Measurements from ENCODE around the gene TRUB2. TPM values are rescaled to one million over a fixed set of nuclear protein-coding genes. Genes with fewer than 3 reads are reported as not detected.
A peak's percentile ranks its signal among the peaks of the same experiment; 100 is the strongest.

The TRUB2 gene
- total RNA-seq, 1 experiment from 2014 or later, result 34.1 TPM

DNA sequence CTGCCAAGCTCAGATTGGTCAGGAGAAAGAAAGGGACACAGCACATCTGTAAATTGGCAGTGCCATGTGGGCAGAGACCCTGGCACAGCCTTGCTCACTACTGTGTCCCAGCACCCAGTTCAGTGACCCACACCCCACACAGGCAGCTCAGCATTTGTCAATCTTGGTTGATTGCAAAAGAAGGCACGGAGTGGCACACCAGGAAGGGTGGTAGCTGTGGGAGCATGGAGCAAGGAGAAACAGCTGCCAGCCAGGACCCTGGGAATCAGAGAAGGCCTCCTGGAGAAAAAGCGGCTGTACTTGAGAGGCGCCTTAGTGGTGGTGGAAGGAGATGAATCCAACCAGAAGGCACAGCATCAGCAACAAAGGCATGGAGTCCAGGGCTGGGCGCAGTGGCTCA lies 21.6 kb upstream of the TRUB2 start:
- Mint-ChIP-seq H3K36me3 (ENCODE audit: insufficient read depth, unreplicated experiment) (peaks cover 34% of the 10 kb centered on the region), H3K9me3 (ENCODE audit: unreplicated experiment) (no peaks in the 10 kb centered on the region), H3K27ac (ENCODE audit: unreplicated experiment) (no peak overlapping the region), H3K4me1 (ENCODE audit: low read depth, unreplicated experiment) (no peaks in the 10 kb centered on the region), H3K27me3 (ENCODE audit: insufficient read depth, unreplicated experiment) (no peaks in the 10 kb centered on the region), H3K4me3 (ENCODE audit: unreplicated experiment) (no peak overlapping the region)
- H3K9me3 ChIP-seq, result no peaks in the 10 kb centered on the region
- no TSS peak for BruUV-seq (replicated peaks)
- intact Hi-C loops (cut with micrococcal nuclease; ENCODE audit: unreplicated experiment), result loop anchor here (10.0 kb wide), 1 partner anchor 149 kb away; the partner anchor contains the start of gene CIZ1
- no peaks in the 10 kb centered on the region for H3K27me3 ChIP-seq (replicated peaks; ENCODE audit: control insufficient read depth, insufficient read depth, low read length)
- no peak for DNase-seq
- ChIA-PET POLR2A (no interaction called here), CTCF (no interaction called here)
- TF ChIP-seq, protein P1, sequence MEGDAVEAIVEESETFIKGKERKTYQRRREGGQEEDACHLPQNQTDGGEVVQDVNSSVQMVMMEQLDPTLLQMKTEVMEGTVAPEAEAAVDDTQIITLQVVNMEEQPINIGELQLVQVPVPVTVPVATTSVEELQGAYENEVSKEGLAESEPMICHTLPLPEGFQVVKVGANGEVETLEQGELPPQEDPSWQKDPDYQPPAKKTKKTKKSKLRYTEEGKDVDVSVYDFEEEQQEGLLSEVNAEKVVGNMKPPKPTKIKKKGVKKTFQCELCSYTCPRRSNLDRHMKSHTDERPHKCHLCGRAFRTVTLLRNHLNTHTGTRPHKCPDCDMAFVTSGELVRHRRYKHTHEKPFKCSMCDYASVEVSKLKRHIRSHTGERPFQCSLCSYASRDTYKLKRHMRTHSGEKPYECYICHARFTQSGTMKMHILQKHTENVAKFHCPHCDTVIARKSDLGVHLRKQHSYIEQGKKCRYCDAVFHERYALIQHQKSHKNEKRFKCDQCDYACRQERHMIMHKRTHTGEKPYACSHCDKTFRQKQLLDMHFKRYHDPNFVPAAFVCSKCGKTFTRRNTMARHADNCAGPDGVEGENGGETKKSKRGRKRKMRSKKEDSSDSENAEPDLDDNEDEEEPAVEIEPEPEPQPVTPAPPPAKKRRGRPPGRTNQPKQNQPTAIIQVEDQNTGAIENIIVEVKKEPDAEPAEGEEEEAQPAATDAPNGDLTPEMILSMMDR (IDR thresholded peaks at IDR 0.05; ENCODE audit: insufficient read depth in 1 of 2, low read depth in 1 of 2, low read length in 1 of 2, severe bottlenecking in 1 of 2, unreplicated experiment in 1 of 2), result no peak
- H3K4me1 ChIP-seq, result no peaks in the 10 kb centered on the region
- H3K4me3 ChIP-seq (ENCODE audit: low read depth, low read length), result no peak overlapping the region
- H3K36me3 ChIP-seq (ENCODE audit: control insufficient read depth, insufficient read depth, low read length), result no peaks in the 10 kb centered on the region

DNA sequence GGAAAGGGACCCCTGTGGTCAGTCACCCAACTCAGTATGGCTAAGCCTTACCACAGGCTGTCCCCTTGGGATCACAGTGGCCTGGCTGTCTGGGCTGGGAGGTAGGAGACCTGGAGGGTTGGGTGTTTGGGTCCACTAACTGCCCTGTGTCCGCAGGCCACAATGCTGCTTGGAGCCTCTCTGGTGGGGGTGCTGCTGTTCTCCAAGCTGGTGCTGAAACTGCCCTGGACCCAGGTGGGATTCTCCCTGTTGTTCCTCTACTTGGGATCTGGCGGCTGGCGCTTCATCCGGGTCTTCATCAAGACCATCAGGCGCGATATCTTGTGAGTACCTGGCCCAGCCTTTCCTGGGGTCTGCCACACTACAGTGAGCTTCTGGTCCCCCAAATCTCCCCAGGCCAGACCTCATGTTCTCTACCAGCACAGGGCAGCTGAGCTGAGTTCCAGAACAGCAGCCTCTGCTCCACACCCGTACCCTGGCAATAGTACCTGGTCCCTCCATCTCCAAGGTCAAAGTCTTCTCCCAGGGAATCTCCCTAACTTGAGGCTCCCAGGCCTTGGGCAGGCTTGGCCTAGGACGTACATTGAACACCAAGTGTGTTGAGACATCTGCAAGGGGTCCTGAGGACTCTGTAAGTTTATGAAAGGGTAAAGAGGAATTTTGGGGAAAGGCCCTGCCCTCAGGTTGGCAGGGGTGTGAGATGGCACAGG lies 20.9 kb upstream of the TRUB2 start:
- Mint-ChIP-seq H3K4me3 (ENCODE audit: unreplicated experiment) (no peak overlapping the region), H3K4me1 (ENCODE audit: low read depth, unreplicated experiment) (no peaks in the 10 kb centered on the region), H3K9me3 (ENCODE audit: unreplicated experiment) (no peaks in the 10 kb centered on the region), H3K27me3 (ENCODE audit: insufficient read depth, unreplicated experiment) (no peaks in the 10 kb centered on the region), H3K27ac (ENCODE audit: unreplicated experiment) (no peak overlapping the region), H3K36me3 (ENCODE audit: insufficient read depth, unreplicated experiment) (peaks cover 35% of the 10 kb centered on the region)
- DNase-seq, result no peak
- ChIA-PET CTCF (no interaction called here), POLR2A (no interaction called here)
- Histone ChIP-seq H3K4me1 (no peaks in the 10 kb centered on the region), H3K36me3 (ENCODE audit: control insufficient read depth, insufficient read depth, low read length) (no peaks in the 10 kb centered on the region), H3K4me3 (ENCODE audit: low read depth, low read length) (no peak overlapping the region), H3K9me3 (no peaks in the 10 kb centered on the region), H3K27me3 (replicated peaks; ENCODE audit: control insufficient read depth, insufficient read depth, low read length) (no peaks in the 10 kb centered on the region)
- no TSS peak for BruUV-seq (replicated peaks)
- TF ChIP-seq, protein P1 (IDR thresholded peaks at IDR 0.05; ENCODE audit: insufficient read depth in 1 of 2, low read depth in 1 of 2, low read length in 1 of 2, severe bottlenecking in 1 of 2, unreplicated experiment in 1 of 2), result no peak
- intact Hi-C loops (cut with micrococcal nuclease; ENCODE audit: unreplicated experiment), result loop anchor here (10.0 kb wide), 1 partner anchor 148 kb away; the partner anchor contains the start of gene CIZ1

DNA sequence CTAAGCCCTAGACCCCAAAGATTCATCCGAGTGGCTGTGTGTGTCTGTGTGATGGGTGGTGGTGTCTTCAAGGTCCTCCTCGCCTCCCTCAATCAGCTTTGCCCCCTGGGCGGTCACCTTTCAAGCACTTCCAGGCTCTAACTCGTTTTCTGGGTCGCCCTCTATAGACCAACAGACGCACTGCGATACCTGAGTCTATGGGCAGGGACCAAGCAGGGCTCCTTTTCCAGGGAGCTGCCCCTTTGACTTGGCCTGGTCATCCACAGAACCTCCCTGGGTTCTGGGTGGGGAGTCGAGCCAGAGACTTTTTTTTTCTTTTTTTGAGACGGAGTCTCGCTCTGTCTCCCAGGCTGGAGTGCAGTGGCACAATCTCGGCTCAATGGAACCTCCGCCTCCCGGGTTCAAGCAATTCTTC lies 19.2 kb upstream of the TRUB2 start:
- intact Hi-C loops (cut with micrococcal nuclease; ENCODE audit: unreplicated experiment), result loop anchor here (1.0 to 10.0 kb wide), 4 partner anchors 19 to 147 kb away; partner anchors contain the start of genes CIZ1, COQ4, TRUB2 and URM1
- H3K9me3 Mint-ChIP-seq (ENCODE audit: unreplicated experiment), result no peaks in the 10 kb centered on the region
- H3K36me3 Mint-ChIP-seq (ENCODE audit: insufficient read depth, unreplicated experiment), result peaks cover 35% of the 10 kb centered on the region
- H3K4me1 Mint-ChIP-seq (ENCODE audit: low read depth, unreplicated experiment), result no peaks in the 10 kb centered on the region
- no peaks in the 10 kb centered on the region for H3K27me3 Mint-ChIP-seq (ENCODE audit: insufficient read depth, unreplicated experiment)
- peak overlapping the region; percentile 27 for H3K27ac Mint-ChIP-seq (ENCODE audit: unreplicated experiment)
- POLR2A ChIA-PET, result interaction anchor here (0.5 to 1.3 kb wide), 3 partner anchors 30 to 442 kb away, joined by 4 to 6 read pairs (median 6); partner anchors contain the start of gene URM1
- peak overlapping the region; percentile 91 for H3K4me3 ChIP-seq (ENCODE audit: low read depth, low read length)
- peak; percentile 84 to 87 for DNase-seq
- TF ChIP-seq, protein P1 (IDR thresholded peaks at IDR 0.05; ENCODE audit: insufficient read depth in 1 of 2, low read depth in 1 of 2, low read length in 1 of 2, severe bottlenecking in 1 of 2, unreplicated experiment in 1 of 2), result peak; percentile 57 to 86
- CTCF ChIA-PET, result interaction anchor here (0.6 to 1.5 kb wide), 18 partner anchors 13 to 386 kb away, joined by 3 to 19 read pairs (median 4); partner anchors contain the start of genes CERCAM, GOLGA2, SWI5 and URM1
- no peaks in the 10 kb centered on the region for H3K9me3 ChIP-seq
- no TSS peak for BruUV-seq (replicated peaks)
- H3K27me3 ChIP-seq (replicated peaks; ENCODE audit: control insufficient read depth, insufficient read depth, low read length), result no peaks in the 10 kb centered on the region
- no peaks in the 10 kb centered on the region for H3K36me3 ChIP-seq (ENCODE audit: control insufficient read depth, insufficient read depth, low read length)
- H3K4me1 ChIP-seq, result no peaks in the 10 kb centered on the region
- peak overlapping the region; percentile 81 for H3K4me3 Mint-ChIP-seq (ENCODE audit: unreplicated experiment)
